Keratinocyte (primary cell): ENCODE data around the gene ZNF160. TPM values are rescaled to one million over a fixed set of nuclear protein-coding genes. Genes with fewer than 3 reads are reported as not detected.

ENCODE experiments used
- DNase-seq: peaks from one replicate; pipeline ENCODE4 v3.0.0-alpha.2; 2011; ENCODE audit warnings: low read depth, missing footprints, low spot score
- FAIRE-seq: peaks from 2 replicates; lab custom pipeline; 2011; peaks lifted over from hg19 to GRCh38; lab: Jason Lieb, UNC
- H2AFZ ChIP-seq: 2 replicates; pipeline ENCODE4 v1.6.0; 2012; ENCODE audit warnings: low read length, control low read depth, inconsistent platforms; ENCODE audit not compliant: control insufficient read depth
- H3K27ac ChIP-seq: 2 replicates; pipeline ENCODE4 v1.5.1; 2011; ENCODE audit warnings: low read length; ENCODE audit not compliant: control insufficient read depth, insufficient read depth
- H3K27me3 ChIP-seq: 3 replicates; pipeline ENCODE4 v1.6.0; 2011; ENCODE audit warnings: low read length; ENCODE audit not compliant: control insufficient read depth, insufficient read depth; ENCODE audit errors: extremely low read depth
- H3K36me3 ChIP-seq, 2 experiments: 2 replicates in 1 of 2; 3 replicates in 1 of 2; pipeline ENCODE4 v1.5.1; 2011; ENCODE audit warnings: low read length in 2 of 2, mild to moderate bottlenecking in 1 of 2; ENCODE audit not compliant: control insufficient read depth in 2 of 2, insufficient read depth in 2 of 2; ENCODE audit errors: extremely low read depth in 1 of 2
- H3K4me1 ChIP-seq: 3 replicates; pipeline ENCODE4 v1.5.1; 2011; ENCODE audit warnings: low read length; ENCODE audit not compliant: control insufficient read depth, insufficient read depth; ENCODE audit errors: extremely low read depth
- H3K4me2 ChIP-seq: 3 replicates; pipeline ENCODE4 v1.6.0; 2011; ENCODE audit warnings: low read depth, low read length; ENCODE audit not compliant: control insufficient read depth, insufficient read depth; ENCODE audit errors: extremely low read depth
- H3K4me3 ChIP-seq, 3 experiments: fragments of 200-600 bp in 1 of 3; sonication (generic) in 1 of 3; 2 replicates in 2 of 3; 3 replicates in 1 of 3; pipeline ENCODE4 v1.5.1; 2011 to 2016; ENCODE audit warnings: low read length in 3 of 3, mild to moderate bottlenecking in 3 of 3, control low read depth in 2 of 3, inconsistent platforms in 1 of 3, low read depth in 1 of 3, mixed read lengths in 1 of 3, mixed run types in 1 of 3, moderate library complexity in 1 of 3; ENCODE audit not compliant: control insufficient read depth in 2 of 3, insufficient read depth in 2 of 3; ENCODE audit errors: extremely low read depth in 1 of 3
- H3K79me2 ChIP-seq: 2 replicates; pipeline ENCODE4 v1.6.0; 2012; ENCODE audit warnings: low read length; ENCODE audit not compliant: control insufficient read depth, insufficient read depth
- H3K9ac ChIP-seq: 3 replicates; pipeline ENCODE4 v1.6.0; 2011; ENCODE audit warnings: low read length; ENCODE audit not compliant: control insufficient read depth, insufficient read depth; ENCODE audit errors: extremely low read depth
- H3K9me1 ChIP-seq: 3 replicates; pipeline ENCODE4 v1.6.0; 2011; ENCODE audit warnings: low read length; ENCODE audit not compliant: control insufficient read depth, insufficient read depth; ENCODE audit errors: extremely low read depth
- H3K9me3 ChIP-seq: 2 replicates; pipeline ENCODE4 v1.5.1; 2012; ENCODE audit warnings: low read depth, low read length; ENCODE audit not compliant: control insufficient read depth
- H4K20me1 ChIP-seq: 3 replicates; pipeline ENCODE4 v1.6.0; 2011; ENCODE audit warnings: low read length; ENCODE audit not compliant: control insufficient read depth, insufficient read depth; ENCODE audit errors: extremely low read depth
- EZH2 ChIP-seq: IDR thresholded peaks from one replicate; pipeline ENCODE4 v1.6.1; 2012; ENCODE audit warnings: inconsistent platforms, mild to moderate bottlenecking, low read length, moderate library complexity
- dilution Hi-C: fragments of 300-500 bp; cut with MboI; formaldehyde crosslinking; loops from one replicate; pipeline ENCODE4 v1.7.0; 2020; ENCODE audit warnings: low sequenced_read_pairs; ENCODE audit not compliant: extremely low pct_ligation_motif_present
- polyA plus RNA-seq, 5 experiments: library from polyadenylated mRNA; depleted of rRNA in 3 of 5; stranded (reverse) in 3 of 5; stranded (forward) in 1 of 5; unstranded in 1 of 5; fragments of >200 nt; gene quantifications; 1 replicate in 1 of 5; 2 replicates in 3 of 5; 3 replicates in 1 of 5; pipeline versions ENCODE4 v1.2.1 to v1.2.3, GENCODE V29; 2011 to 2012; ENCODE audit warnings: missing spikeins in 2 of 5, low read depth in 1 of 5, low replicate concordance in 1 of 5
- TF ChIP-seq, protein P1 (sequence below), 3 experiments: IDR thresholded peaks in 1 of 3; conservative IDR thresholded peaks in 1 of 3; optimal IDR thresholded peaks in 1 of 3; 2 replicates in 2 of 3; 3 replicates in 1 of 3; pipeline versions ENCODE3 to v1.5.1; 2011; ENCODE audit warnings: low read length in 3 of 3, mild to moderate bottlenecking in 3 of 3, moderate library complexity in 2 of 3, control low read depth in 1 of 3, inconsistent platforms in 1 of 3; ENCODE audit not compliant: insufficient read depth in 2 of 3; ENCODE audit errors: extremely low read depth in 1 of 3

The ZNF160 gene
- polyA plus RNA-seq, 1 donor (not counting 4 experiments of a cell fraction or from before 2014, with no cell fraction given), result 14.4 TPM

DNA sequence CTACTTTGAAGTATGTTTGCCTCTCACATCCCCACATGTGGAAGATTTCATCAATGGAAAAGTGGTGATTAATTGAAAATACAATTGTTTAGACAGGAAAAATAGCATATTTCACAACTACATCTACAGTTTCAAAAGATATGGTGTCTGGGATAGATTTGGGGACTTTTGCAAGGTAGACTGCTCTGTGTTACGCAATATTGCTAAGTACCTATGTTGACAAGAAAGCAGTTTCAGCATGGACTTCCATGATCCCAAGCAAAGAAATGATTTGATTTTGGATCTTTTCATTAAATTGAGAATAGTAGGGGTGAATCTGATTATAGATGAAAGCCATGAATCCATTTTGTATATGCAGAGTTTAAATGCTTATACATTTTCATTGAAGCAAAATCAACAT lies 10.5 kb downstream of the ZNF160 start:
- H3K4me3 ChIP-seq, result no peak overlapping the region
- peaks cover 8% of the 10 kb centered on the region for H3K79me2 ChIP-seq
- H4K20me1 ChIP-seq, result no peaks in the 10 kb centered on the region
- dilution Hi-C loops, result no loop called here
- H3K36me3 ChIP-seq, result peaks cover 12 to 21% of the 10 kb centered on the region in 2 experiments
- no peaks in the 10 kb centered on the region for H3K27me3 ChIP-seq
- no peak for FAIRE-seq
- H3K4me1 ChIP-seq, result no peaks in the 10 kb centered on the region
- TF ChIP-seq, protein P1, sequence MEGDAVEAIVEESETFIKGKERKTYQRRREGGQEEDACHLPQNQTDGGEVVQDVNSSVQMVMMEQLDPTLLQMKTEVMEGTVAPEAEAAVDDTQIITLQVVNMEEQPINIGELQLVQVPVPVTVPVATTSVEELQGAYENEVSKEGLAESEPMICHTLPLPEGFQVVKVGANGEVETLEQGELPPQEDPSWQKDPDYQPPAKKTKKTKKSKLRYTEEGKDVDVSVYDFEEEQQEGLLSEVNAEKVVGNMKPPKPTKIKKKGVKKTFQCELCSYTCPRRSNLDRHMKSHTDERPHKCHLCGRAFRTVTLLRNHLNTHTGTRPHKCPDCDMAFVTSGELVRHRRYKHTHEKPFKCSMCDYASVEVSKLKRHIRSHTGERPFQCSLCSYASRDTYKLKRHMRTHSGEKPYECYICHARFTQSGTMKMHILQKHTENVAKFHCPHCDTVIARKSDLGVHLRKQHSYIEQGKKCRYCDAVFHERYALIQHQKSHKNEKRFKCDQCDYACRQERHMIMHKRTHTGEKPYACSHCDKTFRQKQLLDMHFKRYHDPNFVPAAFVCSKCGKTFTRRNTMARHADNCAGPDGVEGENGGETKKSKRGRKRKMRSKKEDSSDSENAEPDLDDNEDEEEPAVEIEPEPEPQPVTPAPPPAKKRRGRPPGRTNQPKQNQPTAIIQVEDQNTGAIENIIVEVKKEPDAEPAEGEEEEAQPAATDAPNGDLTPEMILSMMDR (optimal IDR thresholded peaks at IDR 0.05 in 1 of 3, IDR thresholded peaks at IDR 0.05 in 1 of 3, conservative IDR thresholded peaks at IDR 0.05 in 1 of 3; ENCODE audit: extremely low read depth in 1 of 3, insufficient read depth in 2 of 3, low read length in 3 of 3), result no peak
- no peak for TF ChIP-seq EZH2
- no peaks in the 10 kb centered on the region for H3K9me3 ChIP-seq
- no peak for DNase-seq
- H3K4me2 ChIP-seq, result no peak overlapping the region
- no peak overlapping the region for H2AFZ ChIP-seq
- no peak overlapping the region for H3K9ac ChIP-seq
- no peaks in the 10 kb centered on the region for H3K9me1 ChIP-seq
- H3K27ac ChIP-seq, result no peak overlapping the region

DNA sequence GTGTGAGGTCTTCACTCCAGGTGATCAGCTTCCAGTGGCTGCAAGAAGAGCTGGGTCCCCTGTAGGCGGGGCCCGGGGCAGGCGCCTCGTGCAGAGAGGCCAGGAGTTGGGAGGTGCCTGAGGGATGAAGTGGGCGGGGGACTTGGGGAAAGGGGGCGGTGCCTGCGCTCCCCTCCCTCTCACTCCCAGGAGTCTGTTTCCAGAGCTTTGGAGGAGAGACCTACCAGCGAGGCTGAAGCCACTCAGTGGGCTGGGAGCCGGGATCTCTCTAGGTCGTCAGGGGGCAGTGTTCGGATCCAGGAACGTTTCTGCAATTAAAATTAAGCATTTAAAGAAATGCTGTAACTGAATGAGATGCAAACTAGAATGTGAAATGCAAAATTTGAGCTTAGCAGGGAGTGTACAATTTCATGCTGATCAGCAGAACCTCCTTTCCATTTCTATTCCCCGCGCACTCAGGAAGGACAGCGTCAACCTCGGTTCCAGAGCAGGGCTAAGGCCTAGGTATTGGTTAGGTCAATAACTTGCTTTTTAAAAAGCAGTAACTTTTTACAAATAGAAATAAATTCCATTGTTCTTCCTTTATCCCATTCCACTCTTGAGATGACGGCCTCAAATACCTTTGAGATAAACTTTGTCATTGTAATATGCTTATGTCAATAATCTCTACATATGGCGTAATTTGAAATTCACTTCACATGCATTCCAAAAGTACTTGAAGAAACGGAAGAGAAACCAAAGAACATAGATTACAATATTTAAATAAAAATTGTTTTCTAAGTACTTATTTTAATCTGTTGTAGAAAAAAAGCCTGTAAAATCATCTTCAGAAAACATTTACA lies 11.6 kb downstream of the ZNF160 start:
- Histone ChIP-seq H3K9me1 (no peaks in the 10 kb centered on the region), H3K4me3 (no peak overlapping the region), H2AFZ (no peak overlapping the region), H3K27me3 (no peaks in the 10 kb centered on the region), H3K36me3 (peaks cover 10 to 22% of the 10 kb centered on the region in 2 experiments), H4K20me1 (no peaks in the 10 kb centered on the region), H3K79me2 (peaks cover 5% of the 10 kb centered on the region), H3K27ac (no peak overlapping the region), H3K4me2 (no peak overlapping the region), H3K4me1 (no peaks in the 10 kb centered on the region), H3K9ac (no peak overlapping the region), H3K9me3 (no peaks in the 10 kb centered on the region)
- no peak for FAIRE-seq
- no peak for DNase-seq
- dilution Hi-C loops, result no loop called here
- TF ChIP-seq EZH2, result no peak
- TF ChIP-seq, protein P1 (optimal IDR thresholded peaks at IDR 0.05 in 1 of 3, IDR thresholded peaks at IDR 0.05 in 1 of 3, conservative IDR thresholded peaks at IDR 0.05 in 1 of 3; ENCODE audit: extremely low read depth in 1 of 3, insufficient read depth in 2 of 3, low read length in 3 of 3), result no peak
